ENCODE measurements around the gene PRDM12.

DNA sequence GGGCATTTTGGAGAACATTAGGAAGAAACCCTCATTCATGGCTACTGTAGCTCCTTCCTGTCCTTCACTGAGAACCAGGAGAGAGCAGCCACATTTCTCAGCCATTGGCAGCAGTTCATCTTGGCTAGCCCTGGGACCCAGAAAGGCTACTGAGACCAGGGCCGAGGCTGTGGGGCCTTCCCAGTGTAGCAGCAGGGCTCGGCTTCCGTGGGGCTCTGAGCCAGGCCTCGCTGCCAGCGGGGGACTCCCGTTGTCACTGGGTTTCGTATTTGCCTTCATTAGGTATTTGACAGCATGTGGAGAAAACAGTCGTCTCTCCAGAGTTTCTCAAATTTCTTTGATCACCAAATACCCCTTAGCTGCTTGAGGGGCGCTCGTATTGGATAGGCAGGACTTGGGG lies 37.3 kb upstream of the PRDM12 start:
- TF ChIP-seq, protein P1, sequence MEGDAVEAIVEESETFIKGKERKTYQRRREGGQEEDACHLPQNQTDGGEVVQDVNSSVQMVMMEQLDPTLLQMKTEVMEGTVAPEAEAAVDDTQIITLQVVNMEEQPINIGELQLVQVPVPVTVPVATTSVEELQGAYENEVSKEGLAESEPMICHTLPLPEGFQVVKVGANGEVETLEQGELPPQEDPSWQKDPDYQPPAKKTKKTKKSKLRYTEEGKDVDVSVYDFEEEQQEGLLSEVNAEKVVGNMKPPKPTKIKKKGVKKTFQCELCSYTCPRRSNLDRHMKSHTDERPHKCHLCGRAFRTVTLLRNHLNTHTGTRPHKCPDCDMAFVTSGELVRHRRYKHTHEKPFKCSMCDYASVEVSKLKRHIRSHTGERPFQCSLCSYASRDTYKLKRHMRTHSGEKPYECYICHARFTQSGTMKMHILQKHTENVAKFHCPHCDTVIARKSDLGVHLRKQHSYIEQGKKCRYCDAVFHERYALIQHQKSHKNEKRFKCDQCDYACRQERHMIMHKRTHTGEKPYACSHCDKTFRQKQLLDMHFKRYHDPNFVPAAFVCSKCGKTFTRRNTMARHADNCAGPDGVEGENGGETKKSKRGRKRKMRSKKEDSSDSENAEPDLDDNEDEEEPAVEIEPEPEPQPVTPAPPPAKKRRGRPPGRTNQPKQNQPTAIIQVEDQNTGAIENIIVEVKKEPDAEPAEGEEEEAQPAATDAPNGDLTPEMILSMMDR (IDR thresholded peaks at IDR 0.05; ENCODE audit: low read depth, low read length), result no peak
- TF ChIP-seq MYC (IDR thresholded peaks at IDR 0.05; ENCODE audit: low read depth, low read length), result no peak

Measured in NB4 (cell line).